Gastroesophageal sphincter (tissue), 4 donors: ENCODE measurements around the gene XXYLT1. TPM values are rescaled to one million over a fixed set of nuclear protein-coding genes. Genes with fewer than 3 reads are reported as not detected.
A peak's percentile ranks its signal among the peaks of the same experiment; 100 is the strongest.

ENCODE experiments used
- ATAC-seq: fragments of 150-250 bp; one replicate; pipeline ENCODE4 v1.9.1; 2016; ENCODE audit warnings: mild to moderate bottlenecking, moderate library complexity
- H3K27ac ChIP-seq, 4 donors: fragments of 200-600 bp; sonication (generic) in 3 of 4; 1 replicate in 3 of 4; 2 replicates in 1 of 4; pipeline ENCODE4 v1.5.1; 2016 to 2019
- H3K27me3 ChIP-seq: fragments of 200-600 bp; sonication (generic); one replicate; pipeline ENCODE4 v1.5.1; 2019
- H3K36me3 ChIP-seq, 2 donors: fragments of 200-600 bp; sonication (generic); one replicate each; pipeline ENCODE4 v1.5.1; 2019; ENCODE audit warnings: control low read depth in 1 of 2
- H3K4me1 ChIP-seq, 3 donors: fragments of 200-600 bp; sonication (generic); 1 replicate in 2 of 3; 2 replicates in 1 of 3; pipeline ENCODE4 v1.5.1; 2016 to 2019; ENCODE audit warnings: control low read depth in 2 of 3
- H3K4me3 ChIP-seq, 2 donors: fragments of 200-600 bp; sonication (generic); one replicate each; pipeline ENCODE4 v1.5.1; 2019; ENCODE audit warnings: mild to moderate bottlenecking in 1 of 2, moderate library complexity in 1 of 2
- H3K9me3 ChIP-seq, 3 donors: fragments of 200-600 bp; sonication (generic); one replicate each; pipeline ENCODE4 v1.5.1; 2017 to 2019; ENCODE audit warnings: control low read depth in 2 of 3
- CTCF ChIP-seq, 4 experiments: fragments of 200-600 bp in 2 of 4; fragments of 450-650 bp in 2 of 4; sonication (generic) in 1 of 4; IDR thresholded peaks; one replicate each; pipeline ENCODE4 v1.5.1; 2017 to 2019; ENCODE audit warnings: antibody characterized with exemption in 4 of 4, mild to moderate bottlenecking in 2 of 4, moderate library complexity in 2 of 4
- EP300 ChIP-seq: sonication (generic); formaldehyde crosslinking; IDR thresholded peaks from one replicate; pipeline ENCODE4 v1.6.1; 2017; ENCODE audit warnings: antibody characterized with exemption, mild to moderate bottlenecking
- POLR2A ChIP-seq, 2 donors: fragments of 450-650 bp; IDR thresholded peaks; one replicate each; pipeline ENCODE4 v1.6.1; 2017; ENCODE audit warnings: antibody characterized with exemption in 2 of 2, mild to moderate bottlenecking in 2 of 2, moderate library complexity in 1 of 2
- POLR2AphosphoS5 ChIP-seq: sonication (generic); formaldehyde crosslinking; IDR thresholded peaks from one replicate; pipeline ENCODE4 v1.6.1; 2017; ENCODE audit warnings: antibody characterized with exemption
- WGBS, 2 donors: methylation state at CpG; one replicate each; pipeline ENCODE4 v1.1.5; 2018; ENCODE audit warnings: low coverage in 1 of 2; 5-methylcytosine and 5-hydroxymethylcytosine counted together
- total RNA-seq, 4 donors: library from RNA; depleted of rRNA; stranded (reverse); fragments of >200 nt; gene quantifications; one replicate each; pipeline ENCODE4 v1.1.0, GENCODE V29; 2016

The XXYLT1 gene
- total RNA-seq, 4 donors from 2014 or later = 10.1 to 14.0 (median 12.5) TPM

DNA sequence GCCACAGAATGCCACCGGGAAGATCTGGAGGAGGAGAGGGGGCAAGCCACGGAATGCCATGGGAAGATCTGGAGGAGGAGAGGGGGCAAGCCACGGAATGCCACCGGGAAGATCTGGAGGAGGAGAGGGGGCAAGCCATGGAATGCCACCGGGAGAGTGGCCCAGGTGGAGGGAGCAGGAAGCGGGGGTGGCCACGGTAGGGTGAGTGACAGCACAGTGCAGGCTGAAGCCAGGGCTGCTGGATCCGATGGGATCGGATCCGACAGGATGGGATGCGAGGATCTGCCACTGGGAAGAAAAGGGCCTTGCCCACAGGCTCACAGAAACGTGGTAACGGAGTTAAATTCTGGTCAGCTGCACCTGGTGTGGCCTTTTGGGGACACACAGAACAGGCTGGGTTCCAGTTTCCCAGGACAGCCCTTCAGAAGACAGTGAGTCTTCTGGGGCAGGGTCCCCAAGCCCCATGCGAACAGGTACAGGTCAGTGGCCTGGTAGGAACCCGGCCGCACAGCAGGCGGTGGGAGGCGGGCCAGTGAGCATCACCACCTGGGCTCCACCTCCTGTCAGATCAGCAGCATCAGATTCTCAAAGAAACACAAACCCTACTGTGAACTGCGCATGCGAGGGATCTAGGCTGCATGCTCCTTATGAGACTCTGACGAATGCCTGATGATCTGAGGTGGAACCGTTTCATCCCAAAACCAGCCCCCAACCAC lies 58.8 kb downstream of the XXYLT1 start:
- Histone ChIP-seq H3K27me3 (no peaks in the 10 kb centered on the region), H3K4me1 (peaks cover 6 to 45% (median 25%) of the 10 kb centered on the region in 3 donors), H3K36me3 (no peaks in the 10 kb centered on the region), H3K4me3 (no peak overlapping the region), H3K27ac (peak overlapping the region in 3 of 4 donors; percentile 88 to 96 (median 91)), H3K9me3 (no peaks in the 10 kb centered on the region)
- WGBS, 2 donors = 90 to 93% methylated on average over 10 to 19 of the region's 22 CpGs
- TF ChIP-seq POLR2A (IDR thresholded peaks at IDR 0.05) (no peak), POLR2AphosphoS5 (no peak), EP300 (no peak), CTCF (IDR thresholded peaks at IDR 0.05) (no peak)
- no peak for ATAC-seq

GRCh38 chr3:195210266-195210973 lies 60.5 kb downstream of the XXYLT1 start:
- Histone ChIP-seq H3K27ac (peak overlapping the region; percentile 86 to 96 (median 90)), H3K4me3 (peak overlapping the region in 1 of 2 donors; percentile 25), H3K4me1 (peaks cover 6 to 51% (median 25%) of the 10 kb centered on the region in 3 donors), H3K27me3 (no peaks in the 10 kb centered on the region), H3K36me3 (no peaks in the 10 kb centered on the region), H3K9me3 (no peaks in the 10 kb centered on the region)
- WGBS, 2 donors = 7% methylated on average over 3 to 9 of the region's 13 CpGs
- peak; percentile 77 for ATAC-seq
- TF ChIP-seq EP300 (no peak), CTCF (IDR thresholded peaks at IDR 0.05) (peak in 1 of 4 experiments; percentile 10), POLR2A (IDR thresholded peaks at IDR 0.05) (no peak), POLR2AphosphoS5 (peak; percentile 61)

DNA sequence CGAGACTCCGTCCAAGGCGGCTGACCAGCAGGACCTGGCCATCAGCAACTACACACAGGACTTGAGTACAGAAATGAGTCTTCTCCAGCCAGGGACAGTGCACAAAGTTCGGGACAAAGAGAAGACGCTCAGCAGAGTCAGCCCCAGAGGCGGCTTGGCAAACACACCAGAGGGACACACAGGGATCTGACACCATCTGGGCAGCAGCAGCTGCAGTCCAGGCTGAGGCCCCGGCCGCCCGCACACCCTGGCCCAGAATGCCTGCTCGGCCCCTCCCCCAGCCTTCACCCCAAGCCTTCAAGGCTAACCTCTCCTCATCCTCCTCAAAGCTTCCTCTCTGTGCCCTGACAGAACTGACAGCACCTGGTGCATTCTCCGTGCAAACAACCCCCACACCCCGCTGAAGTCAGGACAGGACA lies 61.1 kb downstream of the XXYLT1 start:
- Histone ChIP-seq H3K27ac (peak overlapping the region; percentile 86 to 96 (median 90)), H3K27me3 (no peaks in the 10 kb centered on the region), H3K4me3 (peak overlapping the region in 1 of 2 donors; percentile 25), H3K9me3 (no peaks in the 10 kb centered on the region), H3K4me1 (peaks cover 6 to 57% (median 25%) of the 10 kb centered on the region in 3 donors), H3K36me3 (no peaks in the 10 kb centered on the region)
- peak; percentile 51 for ATAC-seq
- 0% methylated on average over 2 of the region's 12 CpGs; no CpG with 5 or more reads in 1 of the 2 donors for WGBS, 2 donors
- TF ChIP-seq EP300 (no peak), POLR2AphosphoS5 (no peak), CTCF (IDR thresholded peaks at IDR 0.05) (no peak), POLR2A (IDR thresholded peaks at IDR 0.05) (no peak)

- ATAC-seq = peak; percentile 21
- 50 to 100% methylated on average over 1 to 14 of the region's 29 CpGs for WGBS, 2 donors
- H3K9me3 ChIP-seq = no peaks in the 10 kb centered on the region
- H3K27ac ChIP-seq = peak overlapping the region; percentile 86 to 96 (median 90)
- no peaks in the 10 kb centered on the region for H3K27me3 ChIP-seq
- peak overlapping the region in 1 of 2 donors; percentile 25 for H3K4me3 ChIP-seq
- H3K4me1 ChIP-seq = peaks cover 6 to 63% (median 30%) of the 10 kb centered on the region in 3 donors
- no peaks in the 10 kb centered on the region for H3K36me3 ChIP-seq
- no peak for TF ChIP-seq POLR2AphosphoS5
- no peak for TF ChIP-seq CTCF (IDR thresholded peaks at IDR 0.05)
- TF ChIP-seq EP300 = no peak
- no peak for TF ChIP-seq POLR2A (IDR thresholded peaks at IDR 0.05)
These were observed 61.7 kb downstream of the XXYLT1 start for GRCh38 chr3:195209083-195209846.
